Neural cell (in vitro differentiated cells): ENCODE results near the gene ST8SIA4.

ENCODE experiments used
- EP300 ChIP-seq: fragments of 450-650 bp; conservative IDR thresholded peaks from 2 replicates; pipeline ENCODE4 v1.6.1; 2014; ENCODE audit warnings: antibody characterized with exemption, mild to moderate bottlenecking, moderate library complexity; ENCODE audit not compliant: poor library complexity, severe bottlenecking
- POLR2AphosphoS5 ChIP-seq: IDR thresholded peaks from 2 replicates; pipeline ENCODE4 v1.6.1; 2012
- SMC3 ChIP-seq: fragments of 450-650 bp; conservative IDR thresholded peaks from 2 replicates; pipeline ENCODE4 v1.6.1; 2014; ENCODE audit warnings: antibody characterized with exemption, mild to moderate bottlenecking, moderate library complexity; ENCODE audit not compliant: poor library complexity
- TF ChIP-seq, protein P1 (sequence below): fragments of 450-650 bp; IDR thresholded peaks from 2 replicates; pipeline ENCODE4 v1.5.1; 2014; ENCODE audit warnings: antibody characterized with exemption, mild to moderate bottlenecking, moderate library complexity; ENCODE audit not compliant: poor library complexity, severe bottlenecking

DNA sequence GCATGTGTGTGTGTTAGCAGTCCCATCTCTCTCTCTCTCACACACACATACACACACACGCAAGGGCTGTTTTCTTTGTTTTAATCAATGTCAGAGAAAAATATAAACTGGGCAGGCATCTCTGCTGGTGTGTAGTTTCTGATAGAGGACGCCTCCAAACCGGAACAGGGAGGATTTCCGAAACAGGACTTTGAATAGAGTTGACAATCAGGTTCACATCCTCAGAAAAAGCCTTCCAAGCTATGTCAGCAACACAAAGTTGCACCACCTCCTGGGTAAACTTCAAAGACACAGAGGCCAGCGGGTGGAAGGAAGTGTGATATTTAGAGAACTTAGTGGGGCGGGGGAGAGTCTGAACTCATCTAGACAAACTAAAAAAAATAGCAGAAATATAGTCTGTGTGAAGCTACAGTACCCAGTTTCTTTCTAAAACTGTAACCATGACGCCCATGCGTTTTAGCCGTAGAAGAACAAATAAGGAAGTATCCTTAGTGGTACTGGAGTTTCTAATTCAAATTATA lies 1.2 kb downstream of the ST8SIA4 start:
- TF ChIP-seq, protein P1, sequence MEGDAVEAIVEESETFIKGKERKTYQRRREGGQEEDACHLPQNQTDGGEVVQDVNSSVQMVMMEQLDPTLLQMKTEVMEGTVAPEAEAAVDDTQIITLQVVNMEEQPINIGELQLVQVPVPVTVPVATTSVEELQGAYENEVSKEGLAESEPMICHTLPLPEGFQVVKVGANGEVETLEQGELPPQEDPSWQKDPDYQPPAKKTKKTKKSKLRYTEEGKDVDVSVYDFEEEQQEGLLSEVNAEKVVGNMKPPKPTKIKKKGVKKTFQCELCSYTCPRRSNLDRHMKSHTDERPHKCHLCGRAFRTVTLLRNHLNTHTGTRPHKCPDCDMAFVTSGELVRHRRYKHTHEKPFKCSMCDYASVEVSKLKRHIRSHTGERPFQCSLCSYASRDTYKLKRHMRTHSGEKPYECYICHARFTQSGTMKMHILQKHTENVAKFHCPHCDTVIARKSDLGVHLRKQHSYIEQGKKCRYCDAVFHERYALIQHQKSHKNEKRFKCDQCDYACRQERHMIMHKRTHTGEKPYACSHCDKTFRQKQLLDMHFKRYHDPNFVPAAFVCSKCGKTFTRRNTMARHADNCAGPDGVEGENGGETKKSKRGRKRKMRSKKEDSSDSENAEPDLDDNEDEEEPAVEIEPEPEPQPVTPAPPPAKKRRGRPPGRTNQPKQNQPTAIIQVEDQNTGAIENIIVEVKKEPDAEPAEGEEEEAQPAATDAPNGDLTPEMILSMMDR: peak; percentile 28
- TF ChIP-seq EP300 (no peak), POLR2AphosphoS5 (no peak), SMC3 (no peak)
